ENCODE measurements around the gene GLUD1. TPM values are rescaled to one million over a fixed set of nuclear protein-coding genes. Genes with fewer than 3 reads are reported as not detected.
A peak's percentile ranks its signal among the peaks of the same experiment; 100 is the strongest.
"Not testable (repeated sequence)": the region's sequence is repeated elsewhere in the genome, so short reads cannot be mapped to it uniquely, and the experiment has no call there.

Gene GLUD1
- total RNA-seq, 3 donors from 2014 or later (not counting 1 experiment from before 2014, with no cell fraction given), result 102 to 115 (median 112) TPM

DNA sequence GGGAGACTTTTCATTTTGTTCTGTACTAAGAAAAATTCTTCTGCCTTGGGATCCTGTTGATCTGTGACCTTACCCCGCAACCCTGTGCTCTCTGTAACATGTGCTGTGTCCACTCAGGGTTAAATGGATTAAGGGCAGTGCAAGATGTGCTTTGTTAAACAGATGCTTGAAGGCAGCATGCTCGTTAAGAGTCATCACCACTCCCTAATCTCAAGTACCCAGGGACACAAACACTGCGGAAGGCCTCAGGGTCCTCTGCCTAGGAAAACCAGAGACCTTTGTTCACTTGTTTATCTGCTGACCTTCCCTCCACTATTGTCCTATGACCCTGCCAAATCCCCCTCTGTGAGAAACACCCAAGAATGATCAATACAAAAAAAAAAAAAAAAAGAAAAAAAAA lies 13.1 kb downstream of the GLUD1 start:
- peaks cover 50 to 54% of the 10 kb centered on the region in 2 donors for H3K4me1 Mint-ChIP-seq

DNA sequence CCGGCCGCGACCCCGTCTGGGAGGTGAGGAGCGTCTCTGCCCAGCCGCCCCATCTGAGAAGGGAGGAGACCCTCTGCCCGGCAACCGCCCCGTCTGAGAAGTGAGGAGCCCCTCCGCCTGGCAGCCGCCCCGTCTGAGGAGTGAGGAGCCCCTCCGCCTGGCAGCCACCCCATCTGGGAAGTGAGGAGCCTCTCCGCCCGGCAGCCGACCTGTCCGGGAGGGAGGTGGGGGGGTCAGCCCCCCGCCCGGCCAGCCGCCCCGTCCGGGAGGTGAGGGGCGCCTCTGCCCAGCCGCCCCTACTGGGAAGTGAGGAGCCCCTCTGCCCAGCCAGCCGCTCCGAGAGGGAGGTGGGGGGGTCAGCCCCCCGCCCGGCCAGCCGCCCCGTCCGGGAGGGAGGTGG lies 14.0 kb downstream of the GLUD1 start:
- H3K4me3 ChIP-seq (ENCODE audit: low read length); H3K27me3 Mint-ChIP-seq (ENCODE audit: low read depth in 2 of 2); H3K4me3 Mint-ChIP-seq; H3K27ac Mint-ChIP-seq; H3K36me3 Mint-ChIP-seq; H3K27ac ChIP-seq (ENCODE audit: low read length); H3K36me3 ChIP-seq (ENCODE audit: control insufficient read depth, insufficient read depth, low read length); intact Hi-C loops (cut with micrococcal nuclease); H3K9me3 Mint-ChIP-seq; H3K27me3 ChIP-seq (ENCODE audit: control insufficient read depth, insufficient read depth, low read length); H3K9me3 ChIP-seq (ENCODE audit: control insufficient read depth, insufficient read depth, low read length); DNase-seq; ATAC-seq: not testable (repeated sequence)
- H3K4me1 Mint-ChIP-seq, result peaks cover 48 to 53% of the 10 kb centered on the region in 2 donors
- 98% methylated on average over 13 of the region's 31 CpGs for WGBS (ENCODE audit: insufficient coverage)
- peaks cover 14% of the 10 kb centered on the region for H3K4me1 ChIP-seq (ENCODE audit: control insufficient read depth, insufficient read depth, low read length)

More for the DNA sequence above, 13.1 kb downstream of the GLUD1 start:
- peaks cover 14% of the 10 kb centered on the region for H3K4me1 ChIP-seq (ENCODE audit: control insufficient read depth, insufficient read depth, low read length)
- intact Hi-C loops (cut with micrococcal nuclease); H3K27ac Mint-ChIP-seq; ATAC-seq; H3K4me3 ChIP-seq (ENCODE audit: low read length); H3K27me3 Mint-ChIP-seq (ENCODE audit: low read depth in 2 of 2); H3K9me3 Mint-ChIP-seq; H3K36me3 Mint-ChIP-seq; H3K27ac ChIP-seq (ENCODE audit: low read length); H3K36me3 ChIP-seq (ENCODE audit: control insufficient read depth, insufficient read depth, low read length); H3K9me3 ChIP-seq (ENCODE audit: control insufficient read depth, insufficient read depth, low read length); H3K4me3 Mint-ChIP-seq; H3K27me3 ChIP-seq (ENCODE audit: control insufficient read depth, insufficient read depth, low read length); DNase-seq: not testable (repeated sequence)
- WGBS (ENCODE audit: insufficient coverage), result no CpG with 5 or more reads among the region's 3 CpGs

DNA sequence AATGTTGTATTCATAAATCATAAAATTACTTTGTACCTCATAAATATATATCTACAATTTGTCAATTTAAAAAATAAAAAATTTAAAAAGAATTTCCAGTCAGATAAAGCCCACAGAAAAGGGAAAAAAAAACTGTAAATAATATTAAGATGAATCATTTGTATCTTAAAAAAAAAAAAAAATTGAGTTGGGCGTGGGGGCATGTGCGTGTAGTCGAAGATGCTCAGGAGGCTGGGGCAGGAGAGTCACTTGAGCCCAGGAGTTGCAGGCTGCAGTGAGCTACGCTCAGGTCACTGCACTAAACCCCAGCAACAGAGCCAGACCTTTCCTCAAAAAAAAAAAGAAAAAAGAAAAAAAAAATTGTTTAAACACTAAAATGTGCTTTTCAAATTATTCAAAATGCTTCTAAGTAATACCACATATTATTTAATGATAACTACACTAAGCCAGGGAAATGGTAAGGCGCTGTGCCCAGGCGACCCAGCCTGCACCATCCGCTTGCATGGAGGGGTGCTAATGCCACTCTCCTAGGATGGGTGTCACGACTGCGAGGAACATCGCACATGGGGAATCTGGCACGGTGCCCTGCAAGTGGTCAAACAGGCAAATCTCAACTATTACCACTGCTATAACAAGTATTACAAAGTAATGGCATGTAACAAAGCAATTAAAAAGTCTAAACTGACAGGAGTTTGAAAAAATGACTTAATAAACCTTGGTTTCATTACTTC lies 15.4 kb downstream of the GLUD1 start:
- DNase-seq (no peak), ATAC-seq (no peak)
- Histone ChIP-seq H3K27ac (ENCODE audit: low read length) (no peak overlapping the region), H3K4me3 (ENCODE audit: low read length) (no peak overlapping the region), H3K27me3 (ENCODE audit: control insufficient read depth, insufficient read depth, low read length) (no peaks in the 10 kb centered on the region), H3K4me1 (ENCODE audit: control insufficient read depth, insufficient read depth, low read length) (peaks cover 8% of the 10 kb centered on the region), H3K36me3 (ENCODE audit: control insufficient read depth, insufficient read depth, low read length) (peaks cover 4% of the 10 kb centered on the region), H3K9me3 (ENCODE audit: control insufficient read depth, insufficient read depth, low read length) (no peaks in the 10 kb centered on the region)
- intact Hi-C loops (cut with micrococcal nuclease), result no loop called here
- Mint-ChIP-seq H3K27me3 (ENCODE audit: low read depth in 2 of 2) (no peaks in the 10 kb centered on the region), H3K36me3 (no peaks in the 10 kb centered on the region), H3K27ac (no peak overlapping the region), H3K4me1 (peaks cover 39 to 43% of the 10 kb centered on the region in 2 donors), H3K4me3 (no peak overlapping the region), H3K9me3 (no peaks in the 10 kb centered on the region)
- WGBS (ENCODE audit: insufficient coverage), result 85% methylated on average over 11 of the region's 11 CpGs
- TF ChIP-seq, protein P1, sequence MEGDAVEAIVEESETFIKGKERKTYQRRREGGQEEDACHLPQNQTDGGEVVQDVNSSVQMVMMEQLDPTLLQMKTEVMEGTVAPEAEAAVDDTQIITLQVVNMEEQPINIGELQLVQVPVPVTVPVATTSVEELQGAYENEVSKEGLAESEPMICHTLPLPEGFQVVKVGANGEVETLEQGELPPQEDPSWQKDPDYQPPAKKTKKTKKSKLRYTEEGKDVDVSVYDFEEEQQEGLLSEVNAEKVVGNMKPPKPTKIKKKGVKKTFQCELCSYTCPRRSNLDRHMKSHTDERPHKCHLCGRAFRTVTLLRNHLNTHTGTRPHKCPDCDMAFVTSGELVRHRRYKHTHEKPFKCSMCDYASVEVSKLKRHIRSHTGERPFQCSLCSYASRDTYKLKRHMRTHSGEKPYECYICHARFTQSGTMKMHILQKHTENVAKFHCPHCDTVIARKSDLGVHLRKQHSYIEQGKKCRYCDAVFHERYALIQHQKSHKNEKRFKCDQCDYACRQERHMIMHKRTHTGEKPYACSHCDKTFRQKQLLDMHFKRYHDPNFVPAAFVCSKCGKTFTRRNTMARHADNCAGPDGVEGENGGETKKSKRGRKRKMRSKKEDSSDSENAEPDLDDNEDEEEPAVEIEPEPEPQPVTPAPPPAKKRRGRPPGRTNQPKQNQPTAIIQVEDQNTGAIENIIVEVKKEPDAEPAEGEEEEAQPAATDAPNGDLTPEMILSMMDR (IDR thresholded peaks at IDR 0.05), result no peak

DNA sequence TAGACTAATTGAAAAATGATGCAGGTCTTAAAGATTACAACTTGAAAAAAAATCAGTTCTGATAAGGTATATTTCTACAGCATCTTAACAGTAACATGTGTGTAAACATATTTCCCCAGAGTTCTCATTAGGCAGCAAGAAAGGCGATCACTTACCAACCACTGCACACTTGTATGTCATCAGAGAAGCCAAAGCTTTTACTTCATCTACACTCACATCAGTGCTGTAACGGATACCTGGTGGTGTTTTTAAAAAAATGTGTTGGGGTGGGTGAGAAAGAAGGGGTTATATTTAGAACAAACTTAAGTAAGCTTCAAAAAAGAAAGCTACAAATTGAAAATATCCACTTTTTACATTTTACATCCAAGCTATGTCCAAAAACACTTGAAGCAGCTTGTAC lies 18.2 kb downstream of the GLUD1 start:
- H3K27ac ChIP-seq (ENCODE audit: low read length); H3K4me1 ChIP-seq (ENCODE audit: control insufficient read depth, insufficient read depth, low read length); H3K9me3 ChIP-seq (ENCODE audit: control insufficient read depth, insufficient read depth, low read length); H3K27me3 ChIP-seq (ENCODE audit: control insufficient read depth, insufficient read depth, low read length); H3K4me3 ChIP-seq (ENCODE audit: low read length); intact Hi-C loops (cut with micrococcal nuclease); DNase-seq; H3K9me3 Mint-ChIP-seq; H3K36me3 Mint-ChIP-seq; H3K27me3 Mint-ChIP-seq (ENCODE audit: low read depth in 2 of 2): not testable (repeated sequence)
- WGBS (ENCODE audit: insufficient coverage), result 50% methylated on average over 1 of the region's 2 CpGs
- Mint-ChIP-seq H3K4me3 (peak overlapping the region; percentile 45), H3K4me1 (peaks cover 16 to 23% of the 10 kb centered on the region in 2 donors), H3K27ac (peak overlapping the region; percentile 70 to 75)
- ATAC-seq, result peak; percentile 67 to 89 (median 83)
- H3K36me3 ChIP-seq (ENCODE audit: control insufficient read depth, insufficient read depth, low read length), result peaks cover 21% of the 10 kb centered on the region

DNA sequence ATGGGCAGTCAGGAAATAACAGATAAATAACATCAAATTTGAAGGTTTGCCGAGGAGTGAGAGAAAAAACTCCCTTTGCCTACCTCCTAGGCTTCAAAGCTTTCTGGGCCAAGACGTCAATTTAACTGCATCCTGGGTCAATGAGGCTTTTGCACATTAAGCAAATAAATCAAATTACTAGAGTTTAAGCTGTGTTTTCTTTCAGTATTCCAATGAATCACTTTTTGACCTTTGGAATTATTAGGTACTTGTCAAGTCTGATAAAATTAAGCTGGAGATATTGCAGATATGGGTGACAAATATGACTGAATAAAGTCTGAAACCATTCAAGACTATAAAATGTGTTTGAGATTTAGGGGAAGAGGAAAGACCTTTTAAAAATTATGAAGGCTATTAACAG lies 22.2 kb downstream of the GLUD1 start:
- H3K27me3 Mint-ChIP-seq (ENCODE audit: low read depth in 2 of 2), result no peaks in the 10 kb centered on the region
- no peaks in the 10 kb centered on the region for H3K9me3 Mint-ChIP-seq
- TF ChIP-seq, protein P1 (IDR thresholded peaks at IDR 0.05), result no peak
- ATAC-seq (no peak), DNase-seq (no peak)
- H3K9me3 ChIP-seq (ENCODE audit: control insufficient read depth, insufficient read depth, low read length), result no peaks in the 10 kb centered on the region
- no peak overlapping the region for H3K27ac Mint-ChIP-seq
- 100% methylated on average over 2 of the region's 2 CpGs for WGBS (ENCODE audit: insufficient coverage)
- no peak overlapping the region for H3K27ac ChIP-seq (ENCODE audit: low read length)
- H3K4me1 Mint-ChIP-seq, result peaks cover 10 to 16% of the 10 kb centered on the region in 2 donors
- intact Hi-C loops (cut with micrococcal nuclease), result no loop called here
- no peak overlapping the region for H3K4me3 Mint-ChIP-seq
- H3K4me1 ChIP-seq (ENCODE audit: control insufficient read depth, insufficient read depth, low read length), result peaks cover 4% of the 10 kb centered on the region
- H3K4me3 ChIP-seq (ENCODE audit: low read length), result no peak overlapping the region
- H3K27me3 ChIP-seq (ENCODE audit: control insufficient read depth, insufficient read depth, low read length), result no peaks in the 10 kb centered on the region
- H3K36me3 ChIP-seq (ENCODE audit: control insufficient read depth, insufficient read depth, low read length), result peaks cover 45% of the 10 kb centered on the region
- peaks cover 13% of the 10 kb centered on the region for H3K36me3 Mint-ChIP-seq
